Measurements from ENCODE around the gene NMS. TPM values are rescaled to one million over a fixed set of nuclear protein-coding genes. Genes with fewer than 3 reads are reported as not detected.

The NMS gene, protein sequence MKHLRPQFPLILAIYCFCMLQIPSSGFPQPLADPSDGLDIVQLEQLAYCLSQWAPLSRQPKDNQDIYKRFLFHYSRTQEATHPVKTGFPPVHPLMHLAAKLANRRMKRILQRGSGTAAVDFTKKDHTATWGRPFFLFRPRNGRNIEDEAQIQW
- polyA plus RNA-seq (not detected in 2 replicates), polyA minus RNA-seq (not detected in 2 replicates)

DNA sequence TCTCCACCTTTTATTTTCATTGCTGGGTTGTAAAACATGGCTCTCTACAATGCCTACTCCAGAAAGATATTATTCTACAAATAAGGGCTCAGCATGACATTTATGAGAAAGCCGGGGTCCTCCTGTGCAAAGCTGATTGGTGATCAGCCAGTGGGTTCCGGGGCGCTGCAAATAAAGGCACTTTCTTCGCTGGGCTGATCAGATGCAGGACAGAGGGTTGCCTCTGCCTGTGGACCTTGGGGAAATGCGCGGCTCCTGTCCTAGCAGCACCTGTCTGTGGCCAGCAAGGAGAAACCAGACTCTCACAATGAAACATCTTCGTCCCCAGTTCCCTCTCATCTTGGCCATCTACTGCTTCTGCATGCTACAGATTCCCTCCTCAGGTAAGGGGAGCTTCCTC lies at the start of gene NMS:
Gene NMS (plus strand): TSS at position 301 of the 400 bp plus-strand sequence. CDS start 7 bp downstream, at position 308.
- Histone ChIP-seq H2AFZ (ENCODE audit: low read depth, low read length) (no peak within 1 kb of the TSS), H4K20me1 (ENCODE audit: insufficient read depth) (no peaks in the 10 kb centered on the region), H3K27me3 (ENCODE audit: insufficient read depth, low read depth, low read length) (no peaks in the 10 kb centered on the region), H3F3A (ENCODE audit: insufficient read depth, low read length, poor library complexity, severe bottlenecking) (no peaks in the 10 kb centered on the region), H3K9me2 (ENCODE audit: insufficient read depth, low read length) (no peaks in the 10 kb centered on the region), H3K9me3 (ENCODE audit: low read length) (no peaks in the 10 kb centered on the region), H3K27ac (ENCODE audit: low read length) (no peak within 1 kb of the TSS), H3K4me2 (ENCODE audit: low read length) (no peak within 1 kb of the TSS), H3K9ac (ENCODE audit: low read length) (no peak within 1 kb of the TSS), H3K4me3 (ENCODE audit: low read length) (no peak within 1 kb of the TSS), H3K36me3 (ENCODE audit: insufficient read depth, low read length) (no peaks in the 10 kb centered on the region), H3K79me2 (replicated peaks; ENCODE audit: insufficient read depth, low read length) (no peaks in the 10 kb centered on the region)
- TF ChIP-seq, protein P1, sequence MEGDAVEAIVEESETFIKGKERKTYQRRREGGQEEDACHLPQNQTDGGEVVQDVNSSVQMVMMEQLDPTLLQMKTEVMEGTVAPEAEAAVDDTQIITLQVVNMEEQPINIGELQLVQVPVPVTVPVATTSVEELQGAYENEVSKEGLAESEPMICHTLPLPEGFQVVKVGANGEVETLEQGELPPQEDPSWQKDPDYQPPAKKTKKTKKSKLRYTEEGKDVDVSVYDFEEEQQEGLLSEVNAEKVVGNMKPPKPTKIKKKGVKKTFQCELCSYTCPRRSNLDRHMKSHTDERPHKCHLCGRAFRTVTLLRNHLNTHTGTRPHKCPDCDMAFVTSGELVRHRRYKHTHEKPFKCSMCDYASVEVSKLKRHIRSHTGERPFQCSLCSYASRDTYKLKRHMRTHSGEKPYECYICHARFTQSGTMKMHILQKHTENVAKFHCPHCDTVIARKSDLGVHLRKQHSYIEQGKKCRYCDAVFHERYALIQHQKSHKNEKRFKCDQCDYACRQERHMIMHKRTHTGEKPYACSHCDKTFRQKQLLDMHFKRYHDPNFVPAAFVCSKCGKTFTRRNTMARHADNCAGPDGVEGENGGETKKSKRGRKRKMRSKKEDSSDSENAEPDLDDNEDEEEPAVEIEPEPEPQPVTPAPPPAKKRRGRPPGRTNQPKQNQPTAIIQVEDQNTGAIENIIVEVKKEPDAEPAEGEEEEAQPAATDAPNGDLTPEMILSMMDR (IDR thresholded peaks at IDR 0.05; ENCODE audit: poor library complexity, severe bottlenecking) = no peak
- TF ChIP-seq RAD21 (conservative IDR thresholded peaks at IDR 0.05) (no peak), SMC3 (conservative IDR thresholded peaks at IDR 0.05; ENCODE audit: poor library complexity) (no peak), EP300 (conservative IDR thresholded peaks at IDR 0.05; ENCODE audit: poor library complexity, severe bottlenecking) (no peak), MXI1 (conservative IDR thresholded peaks at IDR 0.05; ENCODE audit: poor library complexity, severe bottlenecking) (no peak), EZH2 (IDR thresholded peaks at IDR 0.05; ENCODE audit: borderline replicate concordance, insufficient read depth, low read length, poor library complexity, severe bottlenecking) (no peak), POLR2AphosphoS5 (IDR thresholded peaks at IDR 0.05) (no peak), TAF1 (IDR thresholded peaks at IDR 0.05; ENCODE audit: low read depth) (no peak)
- TF ChIP-seq, protein P2, sequence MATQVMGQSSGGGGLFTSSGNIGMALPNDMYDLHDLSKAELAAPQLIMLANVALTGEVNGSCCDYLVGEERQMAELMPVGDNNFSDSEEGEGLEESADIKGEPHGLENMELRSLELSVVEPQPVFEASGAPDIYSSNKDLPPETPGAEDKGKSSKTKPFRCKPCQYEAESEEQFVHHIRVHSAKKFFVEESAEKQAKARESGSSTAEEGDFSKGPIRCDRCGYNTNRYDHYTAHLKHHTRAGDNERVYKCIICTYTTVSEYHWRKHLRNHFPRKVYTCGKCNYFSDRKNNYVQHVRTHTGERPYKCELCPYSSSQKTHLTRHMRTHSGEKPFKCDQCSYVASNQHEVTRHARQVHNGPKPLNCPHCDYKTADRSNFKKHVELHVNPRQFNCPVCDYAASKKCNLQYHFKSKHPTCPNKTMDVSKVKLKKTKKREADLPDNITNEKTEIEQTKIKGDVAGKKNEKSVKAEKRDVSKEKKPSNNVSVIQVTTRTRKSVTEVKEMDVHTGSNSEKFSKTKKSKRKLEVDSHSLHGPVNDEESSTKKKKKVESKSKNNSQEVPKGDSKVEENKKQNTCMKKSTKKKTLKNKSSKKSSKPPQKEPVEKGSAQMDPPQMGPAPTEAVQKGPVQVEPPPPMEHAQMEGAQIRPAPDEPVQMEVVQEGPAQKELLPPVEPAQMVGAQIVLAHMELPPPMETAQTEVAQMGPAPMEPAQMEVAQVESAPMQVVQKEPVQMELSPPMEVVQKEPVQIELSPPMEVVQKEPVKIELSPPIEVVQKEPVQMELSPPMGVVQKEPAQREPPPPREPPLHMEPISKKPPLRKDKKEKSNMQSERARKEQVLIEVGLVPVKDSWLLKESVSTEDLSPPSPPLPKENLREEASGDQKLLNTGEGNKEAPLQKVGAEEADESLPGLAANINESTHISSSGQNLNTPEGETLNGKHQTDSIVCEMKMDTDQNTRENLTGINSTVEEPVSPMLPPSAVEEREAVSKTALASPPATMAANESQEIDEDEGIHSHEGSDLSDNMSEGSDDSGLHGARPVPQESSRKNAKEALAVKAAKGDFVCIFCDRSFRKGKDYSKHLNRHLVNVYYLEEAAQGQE (IDR thresholded peaks at IDR 0.05; ENCODE audit: borderline replicate concordance) = no peak

DNA sequence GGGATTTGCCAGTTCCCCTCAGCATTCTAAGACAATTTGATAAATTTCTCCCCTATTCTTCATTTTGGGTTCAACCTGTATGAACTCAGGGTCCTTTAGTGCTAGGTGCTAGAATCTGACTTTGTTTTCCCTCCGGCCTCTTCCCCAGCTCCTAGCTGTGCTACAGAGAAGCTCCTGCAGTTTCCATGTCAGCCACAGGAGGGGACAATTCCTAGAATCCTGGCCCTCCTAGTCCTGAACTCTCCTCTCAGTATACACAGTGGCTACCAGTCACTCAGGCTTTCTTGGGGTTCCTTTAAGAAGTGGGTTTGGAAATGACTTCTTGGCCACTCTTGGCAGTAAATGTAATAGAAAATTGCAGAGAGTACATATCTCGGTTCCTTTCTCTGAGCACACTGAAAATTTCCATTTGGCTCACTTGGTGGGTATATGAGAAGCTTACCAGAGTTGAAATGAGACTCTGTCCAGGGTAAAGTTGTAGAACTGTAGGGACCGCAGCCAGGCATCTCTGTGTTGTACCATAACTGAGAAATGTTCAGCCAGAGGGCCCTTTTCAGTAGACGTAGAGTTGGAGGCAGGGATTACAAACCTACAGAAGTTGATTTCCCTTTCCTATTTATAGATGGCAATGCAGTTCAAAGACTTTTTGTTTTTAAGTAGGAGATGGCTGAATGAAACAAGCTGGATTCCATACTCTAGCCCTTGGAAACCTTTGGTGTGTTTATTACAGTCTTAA lies 47.8 kb upstream of the NMS start:
- no peaks in the 10 kb centered on the region for H3F3A ChIP-seq (ENCODE audit: insufficient read depth, low read length, poor library complexity, severe bottlenecking)
- no peak overlapping the region for H3K4me2 ChIP-seq (ENCODE audit: low read length)
- H3K27me3 ChIP-seq (ENCODE audit: insufficient read depth, low read depth, low read length) = no peaks in the 10 kb centered on the region
- H2AFZ ChIP-seq (ENCODE audit: low read depth, low read length) = no peak overlapping the region
- H3K9me2 ChIP-seq (ENCODE audit: insufficient read depth, low read length) = no peaks in the 10 kb centered on the region
- no peak for TF ChIP-seq POLR2AphosphoS5 (IDR thresholded peaks at IDR 0.05)
- TF ChIP-seq EZH2 (IDR thresholded peaks at IDR 0.05; ENCODE audit: borderline replicate concordance, insufficient read depth, low read length, poor library complexity, severe bottlenecking) = no peak
- TF ChIP-seq EP300 (conservative IDR thresholded peaks at IDR 0.05; ENCODE audit: poor library complexity, severe bottlenecking) = no peak
- TF ChIP-seq, protein P1 (IDR thresholded peaks at IDR 0.05; ENCODE audit: poor library complexity, severe bottlenecking) = peak; percentile 42
- no peak for TF ChIP-seq TAF1 (IDR thresholded peaks at IDR 0.05; ENCODE audit: low read depth)
- peak; percentile 15 for TF ChIP-seq SMC3 (conservative IDR thresholded peaks at IDR 0.05; ENCODE audit: poor library complexity)
- TF ChIP-seq, protein P2 (IDR thresholded peaks at IDR 0.05; ENCODE audit: borderline replicate concordance) = no peak
- no peak overlapping the region for H3K9ac ChIP-seq (ENCODE audit: low read length)
- H3K36me3 ChIP-seq (ENCODE audit: insufficient read depth, low read length) = no peaks in the 10 kb centered on the region
- no peaks in the 10 kb centered on the region for H4K20me1 ChIP-seq (ENCODE audit: insufficient read depth)
- H3K27ac ChIP-seq (ENCODE audit: low read length) = no peak overlapping the region
- no peaks in the 10 kb centered on the region for H3K9me3 ChIP-seq (ENCODE audit: low read length)
- no peak overlapping the region for H3K4me3 ChIP-seq (ENCODE audit: low read length)
- H3K79me2 ChIP-seq (replicated peaks; ENCODE audit: insufficient read depth, low read length) = no peaks in the 10 kb centered on the region
